Trophoblast cell (in vitro differentiated cells and primary cell): ENCODE results near the gene HOXB1.

ENCODE experiments used
- DNase-seq, 2 donors: peaks; one replicate each; pipeline ENCODE4 v3.0.0-alpha.2; 2016
- H2AFZ ChIP-seq: 2 replicates; pipeline ENCODE4 v1.6.1; 2013; ENCODE audit warnings: low read length, moderate library complexity, mild to moderate bottlenecking; ENCODE audit not compliant: insufficient read depth, poor library complexity
- H2AK5ac ChIP-seq: 2 replicates; pipeline ENCODE4 v1.6.1; 2013; ENCODE audit warnings: mild to moderate bottlenecking, low read length
- H2BK120ac ChIP-seq: 2 replicates; pipeline ENCODE4 v1.6.1; 2013; ENCODE audit warnings: low read length, mild to moderate bottlenecking, moderate library complexity; ENCODE audit not compliant: insufficient read depth, poor library complexity
- H2BK12ac ChIP-seq: 2 replicates; pipeline ENCODE4 v1.6.1; 2013; ENCODE audit warnings: mild to moderate bottlenecking, low read length, moderate library complexity
- H2BK5ac ChIP-seq: 2 replicates; pipeline ENCODE4 v1.6.1; 2013; ENCODE audit warnings: low read length, low read depth, moderate library complexity, mild to moderate bottlenecking; ENCODE audit not compliant: poor library complexity
- H3K14ac ChIP-seq: 2 replicates; pipeline ENCODE4 v1.6.1; 2013; ENCODE audit warnings: mild to moderate bottlenecking, low read length
- H3K18ac ChIP-seq: 2 replicates; pipeline ENCODE4 v1.6.1; 2013; ENCODE audit warnings: mild to moderate bottlenecking, low read length
- H3K23ac ChIP-seq: 2 replicates; pipeline ENCODE4 v1.6.1; 2013; ENCODE audit warnings: low read length
- H3K27ac ChIP-seq: 2 replicates; pipeline ENCODE4 v1.5.1; 2013; ENCODE audit warnings: low read depth, mild to moderate bottlenecking, inconsistent platforms, low read length, moderate library complexity
- H3K27me3 ChIP-seq: 2 replicates; pipeline ENCODE4 v1.6.1; 2013; ENCODE audit warnings: inconsistent platforms, mild to moderate bottlenecking, low read length, moderate library complexity; ENCODE audit not compliant: insufficient read depth
- H3K36me3 ChIP-seq, 2 experiments: 1 replicate in 1 of 2; 2 replicates in 1 of 2; pipeline ENCODE4 v1.6.1; 2013; ENCODE audit warnings: low read length in 2 of 2, mild to moderate bottlenecking in 2 of 2, moderate library complexity in 1 of 2; ENCODE audit not compliant: insufficient read depth in 2 of 2, control insufficient read depth in 1 of 2
- H3K4ac ChIP-seq: 2 replicates; pipeline ENCODE4 v1.6.1; 2013; ENCODE audit warnings: low read depth, mild to moderate bottlenecking, low read length, moderate library complexity
- H3K4me1 ChIP-seq, 2 experiments: 1 replicate in 1 of 2; 2 replicates in 1 of 2; pipeline ENCODE4 v1.6.1; 2013; ENCODE audit warnings: low read length in 2 of 2, mild to moderate bottlenecking in 2 of 2, moderate library complexity in 1 of 2; ENCODE audit not compliant: insufficient read depth in 2 of 2, control insufficient read depth in 1 of 2
- H3K4me2 ChIP-seq: 2 replicates; pipeline ENCODE4 v1.6.1; 2013; ENCODE audit warnings: inconsistent platforms, mild to moderate bottlenecking, low read length, moderate library complexity
- H3K4me3 ChIP-seq: 2 replicates; pipeline ENCODE4 v1.5.1; 2013; ENCODE audit warnings: mild to moderate bottlenecking, low read depth, low read length, inconsistent platforms
- H3K79me1 ChIP-seq: one replicate; pipeline ENCODE4 v1.6.1; 2013; ENCODE audit warnings: low read length
- H3K79me2 ChIP-seq: 2 replicates; pipeline ENCODE4 v1.6.1; 2013; ENCODE audit warnings: low read length, mild to moderate bottlenecking; ENCODE audit not compliant: control insufficient read depth, insufficient read depth, poor library complexity
- H3K9ac ChIP-seq: 2 replicates; pipeline ENCODE4 v1.6.1; 2013; ENCODE audit warnings: mild to moderate bottlenecking, low read length
- H3K9me3 ChIP-seq: 2 replicates; pipeline ENCODE4 v1.6.1; 2013; ENCODE audit warnings: low read depth, mild to moderate bottlenecking, control low read depth, inconsistent platforms, low read length; ENCODE audit not compliant: insufficient read depth
- H4K12ac ChIP-seq: 2 replicates; pipeline ENCODE4 v1.6.1; 2013; ENCODE audit warnings: low read depth, mild to moderate bottlenecking, low read length, moderate library complexity
- H4K8ac ChIP-seq: 2 replicates; pipeline ENCODE4 v1.6.1; 2013; ENCODE audit warnings: low read depth, mild to moderate bottlenecking, low read length, moderate library complexity
- H4K91ac ChIP-seq: one replicate; pipeline ENCODE4 v1.6.1; 2013; ENCODE audit warnings: low read depth, mild to moderate bottlenecking, low read length, moderate library complexity
- WGBS: extraction: QIAGEN DNeasy Blood & Tissue Kit; methylation state at CpG from one replicate; pipeline ENCODE4 v1.1.7; 2013; ENCODE audit warnings: missing lambda C conversion rate; ENCODE audit not compliant: insufficient read length, insufficient coverage; ENCODE audit errors: extremely low coverage; 5-methylcytosine and 5-hydroxymethylcytosine counted together

Gene HOXB1

GRCh38 chr17:48568499-48569239, 37.9 kb upstream of the HOXB1 start:
- peak overlapping the region; percentile 48 for H2BK12ac ChIP-seq
- no peak overlapping the region for H2AFZ ChIP-seq
- H3K79me2 ChIP-seq: no peaks in the 10 kb centered on the region
- H3K27me3 ChIP-seq: peaks cover 11% of the 10 kb centered on the region
- peak overlapping the region; percentile 7 for H3K4ac ChIP-seq
- H3K4me1 ChIP-seq: peaks cover 27 to 44% of the 10 kb centered on the region in 2 experiments
- H3K9me3 ChIP-seq: peaks cover 4% of the 10 kb centered on the region
- no peak overlapping the region for H3K4me3 ChIP-seq
- peak overlapping the region; percentile 68 for H3K18ac ChIP-seq
- H4K8ac ChIP-seq: no peak overlapping the region
- H3K23ac ChIP-seq: no peak overlapping the region
- no peak overlapping the region for H2AK5ac ChIP-seq
- H2BK5ac ChIP-seq: no peak overlapping the region
- no peak overlapping the region for H3K9ac ChIP-seq
- no peaks in the 10 kb centered on the region for H3K36me3 ChIP-seq
- peak overlapping the region; percentile 21 for H4K91ac ChIP-seq
- H2BK120ac ChIP-seq: peak overlapping the region; percentile 23
- peaks cover 17% of the 10 kb centered on the region for H3K79me1 ChIP-seq
- H3K4me2 ChIP-seq: no peak overlapping the region
- peak overlapping the region; percentile 44 for H3K14ac ChIP-seq
- H3K27ac ChIP-seq: no peak overlapping the region
- WGBS: no CpG with 5 or more reads among the region's 33 CpGs
- no peak overlapping the region for H4K12ac ChIP-seq
- DNase-seq: no peak

- Histone ChIP-seq H4K8ac (no peak overlapping the region), H2BK5ac (no peak overlapping the region), H2BK12ac (no peak overlapping the region), H3K23ac (no peak overlapping the region), H3K79me2 (no peaks in the 10 kb centered on the region), H3K79me1 (peaks cover 17% of the 10 kb centered on the region), H4K12ac (no peak overlapping the region), H3K4ac (no peak overlapping the region), H2AK5ac (no peak overlapping the region), H3K4me1 (peaks cover 26 to 38% of the 10 kb centered on the region in 2 experiments), H3K14ac (no peak overlapping the region), H3K4me3 (no peak overlapping the region), H2BK120ac (no peak overlapping the region), H3K36me3 (no peaks in the 10 kb centered on the region), H3K4me2 (no peak overlapping the region), H3K27ac (no peak overlapping the region), H4K91ac (no peak overlapping the region), H3K18ac (no peak overlapping the region), H3K9ac (no peak overlapping the region), H3K27me3 (peaks cover 11% of the 10 kb centered on the region), H3K9me3 (peaks cover 4% of the 10 kb centered on the region), H2AFZ (no peak overlapping the region)
- whole genome bisulfite sequencing: no CpG with 5 or more reads among the region's 2 CpGs
- DNase-seq: no peak
These were observed 37.0 kb upstream of the HOXB1 start for GRCh38 chr17:48567646-48568354.

GRCh38 chr17:48567209-48567608, 36.4 kb upstream of the HOXB1 start:
- no peak overlapping the region for H2AK5ac ChIP-seq
- WGBS: no CpG with 5 or more reads among the region's 6 CpGs
- H3K4me2 ChIP-seq: no peak overlapping the region
- no peaks in the 10 kb centered on the region for H3K79me2 ChIP-seq
- H2BK120ac ChIP-seq: no peak overlapping the region
- H3K36me3 ChIP-seq: peaks cover 0 to under 1% of the 10 kb centered on the region in 2 experiments
- no peak overlapping the region for H3K4me3 ChIP-seq
- no peak for DNase-seq
- no peak overlapping the region for H3K18ac ChIP-seq
- H4K12ac ChIP-seq: no peak overlapping the region
- H3K4me1 ChIP-seq: peaks cover 23 to 33% of the 10 kb centered on the region in 2 experiments
- H2AFZ ChIP-seq: no peak overlapping the region
- H3K79me1 ChIP-seq: peaks cover 17% of the 10 kb centered on the region
- no peak overlapping the region for H3K27ac ChIP-seq
- H3K14ac ChIP-seq: no peak overlapping the region
- no peak overlapping the region for H2BK12ac ChIP-seq
- no peak overlapping the region for H4K91ac ChIP-seq
- H3K9me3 ChIP-seq: peaks cover 4% of the 10 kb centered on the region
- no peak overlapping the region for H3K23ac ChIP-seq
- H3K27me3 ChIP-seq: peaks cover 11% of the 10 kb centered on the region
- H4K8ac ChIP-seq: no peak overlapping the region
- H3K4ac ChIP-seq: no peak overlapping the region
- H2BK5ac ChIP-seq: no peak overlapping the region
- no peak overlapping the region for H3K9ac ChIP-seq

- Histone ChIP-seq H3K27ac (no peak overlapping the region), H2AFZ (no peak overlapping the region), H3K79me2 (no peaks in the 10 kb centered on the region), H3K9ac (no peak overlapping the region), H4K8ac (no peak overlapping the region), H3K4me3 (no peak overlapping the region), H2BK120ac (no peak overlapping the region), H3K23ac (no peak overlapping the region), H3K9me3 (peaks cover 4% of the 10 kb centered on the region), H3K4ac (no peak overlapping the region), H4K12ac (no peak overlapping the region), H3K4me2 (no peak overlapping the region), H3K79me1 (peaks cover 17% of the 10 kb centered on the region), H2BK12ac (no peak overlapping the region), H4K91ac (no peak overlapping the region), H3K27me3 (peaks cover 11% of the 10 kb centered on the region), H3K4me1 (peaks cover 23 to 32% of the 10 kb centered on the region in 2 experiments), H3K18ac (no peak overlapping the region), H2BK5ac (no peak overlapping the region), H2AK5ac (no peak overlapping the region), H3K14ac (no peak overlapping the region), H3K36me3 (peaks cover 0 to 2% of the 10 kb centered on the region in 2 experiments)
- DNase-seq: no peak
- no CpG with 5 or more reads among the region's 2 CpGs for whole genome bisulfite sequencing
These were observed 35.9 kb upstream of the HOXB1 start for GRCh38 chr17:48566717-48567116.
